HG03520 (cell line): Measurements from ENCODE around the gene RDM1.
A peak's percentile ranks its signal among the peaks of the same experiment; 100 is the strongest.
"Not testable (repeated sequence)": the region's sequence is repeated elsewhere in the genome, so short reads cannot be mapped to it uniquely, and the experiment has no call there.

ENCODE experiments used
- ATAC-seq: cut with Tn5 transposase; IDR thresholded peaks from one replicate; pipeline ENCODE4 v1.9.1; 2021; ENCODE audit warnings: mild to moderate bottlenecking, moderate library complexity; ENCODE audit not compliant: unreplicated experiment

Gene RDM1

GRCh38 chr17:35930211-35931065 lies at the start of gene RDM1:
TSS of gene RDM1 (minus strand) at chr17:35930773. CDS start at chr17:35930727, 46 bp downstream.
- peak; percentile 68 for ATAC-seq

- no peak for ATAC-seq
Measured at GRCh38 chr17:35978346-35978745, 47.8 kb upstream of the RDM1 start.

GRCh38 chr17:35977509-35977908 lies 46.9 kb upstream of the RDM1 start:
- ATAC-seq, result no peak

- no peak for ATAC-seq
Measured at GRCh38 chr17:35973333-35974260, 43.0 kb upstream of the RDM1 start.

GRCh38 chr17:35972945-35973332 lies 42.4 kb upstream of the RDM1 start:
- no peak for ATAC-seq

- ATAC-seq, result no peak
Measured at GRCh38 chr17:35972535-35972934, 42.0 kb upstream of the RDM1 start.

GRCh38 chr17:35972066-35972465 lies 41.5 kb upstream of the RDM1 start:
- no peak for ATAC-seq

GRCh38 chr17:35969558-35970380 lies 39.2 kb upstream of the RDM1 start:
- no peak for ATAC-seq

- no peak for ATAC-seq
Measured at GRCh38 chr17:35968520-35969054, 38.0 kb upstream of the RDM1 start.

GRCh38 chr17:35965272-35965671 lies 34.7 kb upstream of the RDM1 start:
- ATAC-seq, result no peak

- no peak for ATAC-seq
Measured at GRCh38 chr17:35963663-35964062, 33.1 kb upstream of the RDM1 start.

GRCh38 chr17:35953720-35954119 lies 23.1 kb upstream of the RDM1 start:
- ATAC-seq, result no peak

- no peak for ATAC-seq
Measured at GRCh38 chr17:35949401-35949800, 18.8 kb upstream of the RDM1 start.

GRCh38 chr17:35948092-35948491 lies 17.5 kb upstream of the RDM1 start:
- no peak for ATAC-seq

- no peak for ATAC-seq
Measured at GRCh38 chr17:35947156-35947585, 16.6 kb upstream of the RDM1 start.

- no peak for ATAC-seq
Measured at GRCh38 chr17:35944151-35944550, 13.6 kb upstream of the RDM1 start.

GRCh38 chr17:35943537-35943936 lies 13.0 kb upstream of the RDM1 start, which contains the start of gene LYZL6:
TSS of gene LYZL6 (minus strand) at chr17:35943713. CDS start at chr17:35939356, 4,357 bp downstream.
- ATAC-seq, result no peak

- ATAC-seq, result no peak
Measured at GRCh38 chr17:35942588-35943186, 12.1 kb upstream of the RDM1 start.

- not testable (repeated sequence) for ATAC-seq
Measured at GRCh38 chr17:35938492-35938891, 7.9 kb upstream of the RDM1 start.

- no peak for ATAC-seq
Measured at GRCh38 chr17:35936063-35936462, 5.5 kb upstream of the RDM1 start.
